Transverse colon (tissue), 3 donors: ENCODE results near the gene RHOBTB3.

ENCODE experiments used
- CTCF ChIP-seq, 5 experiments: fragments of 200-600 bp in 3 of 5; fragments of 450-650 bp in 2 of 5; sonication (generic) in 3 of 5; IDR thresholded peaks; 1 replicate in 2 of 5; 2 replicates in 3 of 5; pipeline ENCODE4 v1.5.1; 2016 to 2017; ENCODE audit warnings: antibody characterized with exemption in 5 of 5, inconsistent platforms in 3 of 5, mild to moderate bottlenecking in 2 of 5, moderate library complexity in 1 of 5
- EP300 ChIP-seq: sonication (generic); formaldehyde crosslinking; IDR thresholded peaks from one replicate; pipeline ENCODE4 v1.6.1; 2017; ENCODE audit warnings: antibody characterized with exemption, low read depth
- POLR2A ChIP-seq: fragments of 450-650 bp; IDR thresholded peaks from one replicate; pipeline ENCODE4 v1.6.1; 2016; ENCODE audit warnings: antibody characterized with exemption, mild to moderate bottlenecking, moderate library complexity

- no peak for TF ChIP-seq EP300
- no peak for TF ChIP-seq CTCF (IDR thresholded peaks at IDR 0.05)
- TF ChIP-seq POLR2A, result no peak
Observed at GRCh38 chr5:95812074-95812471, 80.9 kb downstream of the RHOBTB3 start.
